ENCODE data around the gene CDC14B.
"Not testable (repeated sequence)": the region's sequence is repeated elsewhere in the genome, so short reads cannot be mapped to it uniquely, and the experiment has no call there.

Gene CDC14B

DNA sequence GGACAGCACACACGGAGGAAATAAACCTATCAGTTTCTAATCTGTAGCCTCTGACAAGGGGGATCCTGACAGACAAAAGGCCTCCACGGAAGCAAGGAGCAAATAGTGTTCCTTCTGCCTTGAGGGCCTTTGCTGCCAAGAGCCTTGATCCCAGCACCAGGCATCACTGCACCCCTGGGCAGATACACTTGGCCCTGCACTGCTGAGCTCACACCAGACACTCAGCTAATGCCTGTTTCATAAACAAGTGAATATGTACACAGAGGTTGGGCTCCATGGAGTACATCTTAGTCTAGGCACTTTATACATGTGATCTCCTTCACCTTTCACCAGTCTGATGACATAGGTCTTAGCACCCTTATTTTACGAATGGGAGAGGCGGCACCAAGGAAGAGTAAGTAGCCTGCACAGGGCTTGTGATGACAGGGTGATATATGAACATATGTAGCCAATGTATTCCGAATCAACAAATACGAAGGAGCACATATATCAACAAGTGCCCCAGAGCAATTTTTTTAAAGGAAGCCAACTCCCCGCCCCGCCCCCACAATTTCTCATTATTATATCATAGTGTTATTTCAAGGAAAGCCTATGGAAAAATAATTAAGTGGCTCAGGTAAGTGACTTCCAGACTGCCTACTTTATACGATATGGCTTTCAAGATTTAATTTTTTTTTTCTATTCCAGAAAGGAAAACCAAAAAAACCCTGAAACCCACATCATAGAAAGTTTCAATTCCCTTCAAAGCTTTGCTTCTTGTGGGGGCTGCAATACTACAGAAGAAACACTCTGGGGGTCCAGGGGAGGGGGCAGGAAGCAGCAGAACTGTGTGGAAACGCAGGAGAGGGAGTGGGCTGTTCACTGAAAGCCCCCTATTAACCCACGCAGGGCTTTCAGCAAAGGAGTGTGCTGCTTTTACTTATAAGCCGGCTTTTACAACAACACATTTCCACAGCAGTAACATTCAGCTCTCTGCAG lies 32.0 kb downstream of the CDC14B start:
- DNase-seq (ENCODE audit: low read depth) = no peak

DNA sequence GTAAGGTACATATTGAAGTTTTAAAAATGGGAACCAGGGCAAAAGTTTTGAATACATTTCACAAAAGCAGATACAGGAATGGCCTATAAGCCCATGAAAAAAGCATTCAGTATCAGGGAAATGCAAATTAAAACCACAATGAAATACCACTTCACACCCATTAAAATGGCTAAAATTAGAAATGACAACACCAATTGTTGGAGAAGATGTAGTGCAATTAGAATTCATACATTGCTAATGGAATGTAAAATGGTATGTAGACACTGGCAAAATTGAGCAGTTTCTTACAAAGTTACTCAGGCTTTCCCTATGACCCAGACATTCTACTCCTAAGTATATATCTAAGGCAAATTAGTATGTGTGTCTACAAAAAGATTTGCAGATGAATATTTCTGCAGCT lies 34.2 kb downstream of the CDC14B start:
- DNase-seq (ENCODE audit: low read depth) = no peak

- DNase-seq (ENCODE audit: low read depth) = not testable (repeated sequence)
Observed at GRCh38 chr9:96582199-96582598, 37.4 kb downstream of the CDC14B start.

DNA sequence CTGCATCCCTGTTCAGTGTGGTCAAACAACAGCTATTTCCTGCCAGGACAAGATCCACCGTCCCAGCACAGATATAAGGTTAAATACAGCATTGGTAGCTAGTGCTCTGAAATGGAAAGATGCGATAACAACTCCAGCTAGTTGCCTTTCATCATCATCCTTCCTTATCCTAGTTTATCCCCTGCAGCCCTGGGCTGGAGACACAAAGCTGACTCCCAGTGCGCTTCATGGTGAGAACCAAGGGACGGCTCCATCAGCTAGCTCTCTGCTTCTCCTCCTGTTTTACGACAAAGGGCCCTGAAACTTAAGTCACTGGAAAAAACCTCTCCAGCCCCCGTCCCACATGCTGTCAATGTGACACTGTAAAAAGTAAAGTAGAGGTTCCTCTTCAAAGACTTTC lies 37.9 kb downstream of the CDC14B start:
- DNase-seq (ENCODE audit: low read depth) = no peak

DNA sequence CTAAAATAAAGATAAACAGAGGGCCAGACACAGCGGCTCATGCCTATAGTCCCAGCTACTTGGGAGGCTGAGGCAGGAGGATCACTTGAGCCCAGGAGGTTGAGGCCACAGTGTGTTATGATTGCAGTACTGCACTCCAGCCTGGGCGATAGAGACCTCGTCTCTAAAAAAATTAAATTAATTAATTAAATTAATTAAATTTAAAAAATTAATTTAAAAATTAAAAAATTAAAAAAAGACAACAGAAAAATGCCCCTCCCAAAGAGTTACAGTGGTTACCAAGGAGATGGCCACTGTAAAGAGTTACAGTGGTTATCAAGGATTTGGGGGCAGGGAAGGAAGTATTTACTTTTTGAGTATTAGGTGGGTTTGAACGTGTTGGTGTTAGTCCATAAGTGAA lies 38.3 kb downstream of the CDC14B start:
- no peak for DNase-seq (ENCODE audit: low read depth)

DNA sequence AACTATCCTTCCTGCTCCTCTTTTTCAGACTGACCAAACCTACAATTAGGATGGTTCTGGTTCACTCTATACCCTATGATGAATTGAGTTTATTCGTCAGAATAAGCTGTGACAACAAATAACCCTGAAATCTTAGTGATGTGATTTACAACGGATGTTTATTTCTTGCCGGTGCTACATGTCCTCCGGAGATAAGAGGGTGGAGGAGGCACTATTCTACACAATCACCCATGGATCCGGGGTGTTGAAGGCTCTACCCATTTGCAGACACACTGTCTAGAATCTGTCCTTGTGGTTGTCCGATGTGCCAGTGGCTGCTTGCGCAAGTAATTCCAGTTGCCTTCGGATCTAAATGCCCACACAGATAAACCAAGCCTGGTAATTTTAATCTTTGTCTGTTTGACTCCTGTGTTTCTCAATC lies 44.7 kb downstream of the CDC14B start:
- no peak for DNase-seq (ENCODE audit: low read depth)

DNA sequence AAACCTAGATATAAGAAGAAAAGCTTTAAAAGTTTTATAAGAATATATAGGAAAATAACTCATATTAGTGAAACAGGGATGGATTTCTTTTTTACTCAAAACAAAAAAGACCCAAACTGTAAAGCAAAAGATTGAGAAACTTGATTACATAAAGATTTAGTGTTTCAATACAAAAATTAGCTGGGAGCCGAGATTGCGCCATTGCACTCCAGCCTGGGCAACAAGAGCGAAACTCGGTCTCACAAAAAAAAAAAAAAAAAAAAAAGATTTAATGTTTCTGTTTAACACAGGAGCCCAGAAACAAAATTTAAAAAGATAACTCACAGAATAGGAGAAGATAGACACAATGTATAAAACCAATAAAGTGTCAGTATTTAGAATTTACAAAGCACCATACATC lies 45.2 kb downstream of the CDC14B start:
- DNase-seq (ENCODE audit: low read depth) = no peak

- DNase-seq (ENCODE audit: low read depth) = no peak
Observed at GRCh38 chr9:96567203-96567700, 52.4 kb downstream of the CDC14B start.

GRCh38 chr9:96566498-96567202 lies 53.0 kb downstream of the CDC14B start:
- DNase-seq (ENCODE audit: low read depth) = peak; percentile 30

GRCh38 chr9:96565671-96566497 lies 53.8 kb downstream of the CDC14B start:
- DNase-seq (ENCODE audit: low read depth) = no peak

DNA sequence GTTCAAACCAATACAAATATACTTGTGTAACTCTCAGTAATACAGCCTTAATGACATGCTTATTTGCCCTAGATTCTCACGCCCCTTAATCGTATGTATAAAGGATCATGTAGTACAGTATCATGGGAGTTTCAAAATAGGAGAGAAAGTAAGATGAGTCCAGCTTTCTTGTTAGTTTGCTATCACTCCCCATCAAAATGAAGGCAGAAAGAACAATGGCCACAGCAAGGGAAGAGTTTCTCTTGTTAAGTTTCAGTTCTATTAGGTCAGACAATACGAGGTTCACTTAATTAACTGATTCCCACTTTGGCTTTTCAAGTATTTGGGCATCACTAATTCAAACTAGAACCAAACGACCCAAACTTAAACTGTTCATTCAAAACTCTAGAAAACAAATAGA lies 55.4 kb downstream of the CDC14B start:
- DNase-seq (ENCODE audit: low read depth) = no peak

DNA sequence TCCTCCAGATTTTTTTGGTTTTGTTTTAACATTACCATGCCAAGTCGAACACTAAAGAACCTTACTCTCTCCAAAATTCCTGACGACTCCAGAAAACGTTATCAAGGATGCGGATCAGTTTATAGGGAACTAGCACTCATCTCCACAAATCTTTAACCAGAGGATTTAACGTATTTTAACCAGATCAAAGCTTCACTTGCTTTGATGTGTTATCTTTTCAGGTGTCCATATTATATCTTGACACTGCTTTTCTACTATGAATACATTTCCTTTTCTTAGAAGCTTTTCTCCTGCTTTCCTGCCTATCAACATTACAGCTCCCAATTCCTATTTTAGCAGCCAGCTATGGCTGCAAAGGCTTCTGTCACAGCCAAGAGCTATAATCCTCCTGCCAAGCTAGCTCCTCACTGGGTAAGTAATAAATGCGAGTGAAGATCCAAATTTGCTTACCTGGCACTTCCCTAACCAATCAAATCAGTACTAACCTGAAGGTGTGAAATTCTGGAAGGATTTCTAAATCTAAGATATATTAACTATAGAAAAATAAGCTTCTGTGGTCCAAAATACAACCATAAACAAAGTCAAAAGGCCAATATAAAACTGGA lies 60.2 kb downstream of the CDC14B start:
- no peak for DNase-seq (ENCODE audit: low read depth)

DNA sequence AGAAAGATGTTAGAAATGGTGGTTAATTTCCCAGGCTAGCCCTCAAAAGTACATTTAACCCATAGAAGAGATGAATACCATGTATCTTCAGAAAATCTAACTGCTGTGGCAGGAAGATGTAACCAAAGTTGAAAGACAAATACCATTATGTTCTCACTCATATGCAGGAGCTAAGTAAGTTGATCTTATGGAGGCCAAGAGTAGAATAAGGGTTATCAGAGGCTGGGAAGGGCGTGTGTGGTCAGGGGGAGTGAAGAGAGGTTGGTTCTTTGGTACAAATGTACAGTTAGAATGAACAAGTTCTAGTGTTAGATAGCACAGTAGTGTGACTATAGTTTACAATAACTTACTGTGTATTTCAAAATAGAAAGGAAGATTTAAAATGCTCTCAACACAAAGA lies 61.7 kb downstream of the CDC14B start:
- DNase-seq (ENCODE audit: low read depth) = no peak

DNA sequence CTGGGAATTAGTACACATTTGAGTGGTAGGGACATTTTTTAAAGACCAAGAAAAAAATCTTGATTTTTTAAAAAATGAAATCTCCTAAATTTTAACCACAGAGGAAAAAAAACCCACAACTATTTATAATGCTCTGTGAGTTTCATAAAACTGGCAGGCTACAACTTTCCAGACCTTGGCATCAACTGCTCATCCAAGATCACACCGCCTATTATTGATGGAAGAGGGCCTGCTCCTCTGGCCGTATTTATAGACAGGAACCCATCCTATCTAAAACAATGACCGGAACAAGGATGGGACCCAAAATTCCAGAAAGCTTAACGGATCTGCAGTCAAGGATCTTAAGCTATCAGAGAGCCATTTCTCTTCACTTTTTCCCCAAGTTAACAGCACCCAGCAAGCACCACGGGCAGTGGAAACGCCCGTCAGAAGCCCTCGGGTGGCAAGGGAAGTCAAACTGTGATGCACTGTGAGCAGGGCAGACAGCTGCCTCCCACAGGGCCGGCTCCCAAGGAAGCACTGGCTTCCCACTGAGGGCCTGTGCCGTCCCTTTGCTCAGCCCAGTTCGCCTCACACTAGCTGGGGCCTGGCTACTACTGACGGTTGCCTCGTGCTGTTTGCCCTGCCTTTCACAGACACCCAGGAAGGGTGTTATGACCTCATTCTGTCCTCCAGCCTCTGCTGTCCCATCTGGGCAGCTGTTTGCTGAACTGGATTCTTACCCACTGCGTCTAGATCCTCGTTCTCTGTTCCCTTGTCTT lies 62.8 kb downstream of the CDC14B start:
- no peak for DNase-seq (ENCODE audit: low read depth)

DNA sequence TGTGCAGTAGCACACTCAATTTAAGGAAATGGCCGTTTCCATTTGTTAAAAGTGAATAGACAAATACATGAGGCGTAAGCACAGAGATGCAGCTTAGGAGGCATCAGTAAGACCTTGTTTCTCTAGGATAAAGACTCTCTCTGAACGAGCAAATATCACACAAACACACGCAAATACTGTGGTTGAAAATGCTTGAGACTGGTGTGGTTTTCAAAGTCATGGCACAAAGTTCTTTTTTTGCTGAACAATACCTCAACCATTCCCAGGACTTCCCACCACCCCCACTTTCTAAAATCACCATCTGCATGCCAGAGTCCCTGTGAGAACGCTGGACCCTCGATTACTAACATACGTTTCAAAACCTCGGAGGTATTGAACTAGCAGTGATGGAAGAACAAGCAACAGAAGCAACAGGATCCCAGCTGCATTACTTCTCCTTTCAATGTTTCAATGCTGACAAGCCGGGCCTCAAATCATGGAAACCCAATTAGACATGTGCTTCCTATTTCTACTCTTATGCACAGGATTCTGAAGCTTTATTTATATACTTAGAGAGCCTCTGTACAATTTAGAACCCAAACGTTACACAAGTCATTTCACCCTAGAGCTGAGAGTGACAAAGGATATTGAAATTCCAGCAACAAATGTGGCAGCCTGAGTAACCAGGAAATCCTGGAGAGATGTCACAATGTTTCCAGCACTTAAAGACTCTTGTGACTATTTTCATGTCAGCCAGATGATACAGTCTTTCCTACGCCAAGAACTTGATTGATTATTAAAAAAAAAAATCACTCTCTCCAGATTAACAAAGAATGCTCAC lies 63.9 kb downstream of the CDC14B start:
- DNase-seq (ENCODE audit: low read depth) = no peak

DNA sequence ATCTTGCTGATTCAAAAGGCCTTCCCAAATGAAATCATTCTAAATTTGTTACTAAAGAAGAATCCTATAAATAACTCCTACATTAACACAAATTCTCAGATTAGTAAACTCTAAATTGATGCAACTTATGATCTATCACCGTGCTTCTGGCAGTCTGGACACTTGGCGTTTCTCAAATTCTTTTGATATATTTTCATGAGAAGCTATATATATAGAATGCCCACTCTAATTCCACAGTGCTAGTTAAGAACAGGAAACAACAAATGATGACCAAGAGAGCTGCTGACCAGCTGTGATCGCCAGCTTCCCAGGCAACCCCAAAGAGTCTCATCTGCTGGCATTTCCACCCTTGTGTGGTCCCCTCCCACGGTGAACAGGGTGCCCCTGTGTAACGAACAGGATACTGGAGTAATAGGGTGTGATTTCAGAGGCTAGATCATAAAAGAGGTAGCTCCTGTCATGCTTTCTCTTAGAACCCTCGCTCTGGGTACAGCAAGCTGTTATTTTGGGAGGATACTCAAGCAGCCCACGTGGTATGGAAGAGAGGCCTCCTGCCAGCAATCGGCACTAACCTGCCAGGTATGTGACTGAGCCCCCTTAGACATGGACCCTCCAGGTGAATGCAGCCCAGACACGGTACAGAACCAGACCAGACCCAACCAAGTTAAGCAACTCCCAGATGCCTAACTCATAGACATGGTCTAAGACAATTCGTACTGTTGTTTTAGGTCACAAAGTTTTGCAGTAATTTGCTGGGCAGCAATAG lies 64.7 kb downstream of the CDC14B start:
- no peak for DNase-seq (ENCODE audit: low read depth)

DNA sequence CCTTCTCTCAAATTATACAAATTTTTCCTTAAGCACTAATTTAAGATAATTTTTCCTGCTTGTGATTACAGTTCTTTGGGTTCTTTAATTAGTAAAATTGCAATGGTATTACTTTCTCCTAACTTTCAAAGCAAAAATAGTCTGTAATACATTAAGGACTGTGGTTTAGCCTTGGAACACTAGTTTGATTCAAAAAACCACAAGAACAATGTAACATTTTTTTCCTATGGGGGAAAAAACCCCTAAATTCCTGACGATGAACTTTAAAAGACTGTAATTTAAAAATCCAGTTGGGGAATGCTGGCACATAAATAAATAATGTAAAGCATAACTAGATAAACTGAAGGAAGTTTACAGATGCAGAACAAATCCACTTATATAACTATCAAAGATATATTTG lies 65.3 kb downstream of the CDC14B start:
- no peak for DNase-seq (ENCODE audit: low read depth)

DNA sequence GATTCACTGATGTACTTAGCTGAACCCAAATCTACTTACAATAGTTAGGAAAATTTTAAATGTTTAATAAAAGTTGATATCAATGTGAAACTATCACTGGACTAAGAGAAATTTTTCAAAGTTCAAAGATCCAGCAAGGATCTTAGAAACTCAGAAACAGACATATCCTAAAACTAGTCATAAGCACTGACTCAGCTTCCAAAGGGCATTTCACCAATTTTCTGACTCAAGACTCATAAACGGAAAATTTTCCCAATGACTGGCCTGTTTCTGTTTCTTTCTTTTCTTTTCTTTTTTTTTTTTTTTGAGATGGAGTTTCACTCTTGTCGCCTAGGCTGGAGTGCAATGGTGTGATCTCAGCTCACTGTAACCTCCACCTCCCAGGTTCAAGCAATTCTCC lies 66.6 kb downstream of the CDC14B start:
- DNase-seq (ENCODE audit: low read depth) = no peak

GRCh38 chr9:96551403-96551802 lies 68.2 kb downstream of the CDC14B start:
- no peak for DNase-seq (ENCODE audit: low read depth)
